IMR-90 (cell line): ENCODE measurements around the gene DAAM1. TPM values are rescaled to one million over a fixed set of nuclear protein-coding genes. Genes with fewer than 3 reads are reported as not detected.

ENCODE experiments used
- ATAC-seq: fragments of 200-7000 bp; cut with Tn5 transposase; 2 replicates; pipeline ENCODE4 v1.9.1; 2020; ENCODE audit warnings: low read depth, mild to moderate bottlenecking, moderate library complexity
- BruUV-seq: library from RNA; stranded (reverse); fragments of 400-500 nt; replicated peaks from 2 replicates; lab custom pipeline; 2021; lab: Mats Ljungman, UMichigan
- CTCF ChIA-PET: fragments of 300-600 bp; formaldehyde crosslinking; extraction: SDS; loops from one replicate; lab custom pipeline; 2021; ENCODE audit warnings: antibody characterized with exemption; lab: Yijun Ruan, JAX
- POLR2A ChIA-PET: fragments of 300-600 bp; sonication (Branson Sonifier 250); formaldehyde crosslinking; loops from one replicate; lab custom pipeline; 2022; ENCODE audit warnings: antibody characterized with exemption; ENCODE audit not compliant: unreplicated experiment; lab: Charles Lee
- DNase-seq: peaks from one replicate; pipeline ENCODE4 v3.0.0; 2013
- H2AFZ ChIP-seq: replicated peaks from 2 replicates; pipeline ENCODE3; 2013; ENCODE audit warnings: low read length, mild to moderate bottlenecking; ENCODE audit not compliant: poor library complexity
- H2AK5ac ChIP-seq: 2 replicates; pipeline ENCODE4 v1.6.1; 2013; ENCODE audit warnings: low read depth, low read length, inconsistent platforms
- H2AK9ac ChIP-seq: replicated peaks from 2 replicates; pipeline ENCODE3; 2013; ENCODE audit warnings: mild to moderate bottlenecking, low read depth, low read length, moderate library complexity; ENCODE audit not compliant: poor library complexity
- H2BK120ac ChIP-seq: 2 replicates; pipeline ENCODE4 v1.6.1; 2013; ENCODE audit warnings: low read depth, low read length, inconsistent platforms
- H2BK15ac ChIP-seq: 3 replicates; pipeline ENCODE4 v1.6.1; 2013; ENCODE audit warnings: low read depth, low read length, inconsistent platforms
- H2BK20ac ChIP-seq: 2 replicates; pipeline ENCODE4 v1.6.1; 2013; ENCODE audit warnings: low read depth, mild to moderate bottlenecking, inconsistent platforms, low read length, moderate library complexity
- H2BK5ac ChIP-seq: 2 replicates; pipeline ENCODE4 v1.6.1; 2013; ENCODE audit warnings: mild to moderate bottlenecking, low read depth, low read length, inconsistent platforms; ENCODE audit not compliant: poor library complexity, severe bottlenecking
- H3K14ac ChIP-seq: replicated peaks from 2 replicates; pipeline ENCODE4 v1.6.1; 2013; ENCODE audit warnings: low read depth, low read length, inconsistent platforms
- H3K18ac ChIP-seq: 2 replicates; pipeline ENCODE4 v1.6.1; 2013; ENCODE audit warnings: low read depth, low read length, control low read depth
- H3K23ac ChIP-seq: 2 replicates; pipeline ENCODE4 v1.6.1; 2013; ENCODE audit warnings: low read depth, low read length, inconsistent platforms
- H3K27ac ChIP-seq: 2 replicates; pipeline ENCODE4 v1.5.1; 2013; ENCODE audit warnings: mild to moderate bottlenecking, control low read depth, low read length; ENCODE audit not compliant: insufficient read depth
- H3K27me3 ChIP-seq: 2 replicates; pipeline ENCODE4 v1.6.1; 2013; ENCODE audit warnings: low read length; ENCODE audit not compliant: control insufficient read depth, insufficient read depth
- H3K36me3 ChIP-seq: 2 replicates; pipeline ENCODE4 v1.6.1; 2013; ENCODE audit warnings: low read length, mixed read lengths; ENCODE audit not compliant: control insufficient read depth, insufficient read depth
- H3K4ac ChIP-seq: 2 replicates; pipeline ENCODE4 v1.6.1; 2013; ENCODE audit warnings: low read depth, low read length, inconsistent platforms
- H3K4me1 ChIP-seq: 2 replicates; pipeline ENCODE4 v1.6.1; 2013; ENCODE audit warnings: low read length, mixed read lengths; ENCODE audit not compliant: control insufficient read depth, insufficient read depth
- H3K4me2 ChIP-seq: 2 replicates; pipeline ENCODE4 v1.6.1; 2013; ENCODE audit warnings: low read depth, mild to moderate bottlenecking, control low read depth, low read length, moderate library complexity
- H3K4me3 ChIP-seq: 2 replicates; pipeline ENCODE4 v1.5.1; 2013; ENCODE audit warnings: low read depth, mild to moderate bottlenecking, control low read depth, low read length, moderate library complexity; ENCODE audit not compliant: insufficient read depth
- H3K56ac ChIP-seq: 2 replicates; pipeline ENCODE4 v1.6.1; 2013; ENCODE audit warnings: low read length, inconsistent platforms; ENCODE audit not compliant: insufficient read depth; ENCODE audit errors: extremely low read depth
- H3K79me1 ChIP-seq, 2 experiments: 2 replicates each; pipeline ENCODE4 v1.6.1; 2013; ENCODE audit warnings: low read length in 2 of 2, inconsistent platforms in 1 of 2, low read depth in 1 of 2
- H3K9ac ChIP-seq: 2 replicates; pipeline ENCODE4 v1.6.1; 2013; ENCODE audit warnings: low read depth, low read length, control low read depth
- H3K9me1 ChIP-seq: 2 replicates; pipeline ENCODE4 v1.6.1; 2013; ENCODE audit warnings: low read length, inconsistent platforms; ENCODE audit not compliant: insufficient read depth
- H3K9me3 ChIP-seq: 2 replicates; pipeline ENCODE4 v1.6.1; 2013; ENCODE audit warnings: low read length; ENCODE audit not compliant: control insufficient read depth, insufficient read depth
- H4K20me1 ChIP-seq: 2 replicates; pipeline ENCODE4 v1.6.1; 2013; ENCODE audit warnings: low read length, inconsistent platforms; ENCODE audit not compliant: insufficient read depth
- H4K5ac ChIP-seq: 2 replicates; pipeline ENCODE4 v1.6.1; 2013; ENCODE audit warnings: mild to moderate bottlenecking, low read depth, low read length, control low read depth
- H4K8ac ChIP-seq, 2 experiments: 2 replicates each; pipeline ENCODE4 v1.6.1; 2013; ENCODE audit warnings: low read depth in 2 of 2, low read length in 2 of 2, control low read depth in 1 of 2, inconsistent platforms in 1 of 2
- H4K91ac ChIP-seq: 2 replicates; pipeline ENCODE4 v1.6.1; 2013; ENCODE audit warnings: low read depth, low read length, inconsistent platforms; ENCODE audit not compliant: insufficient read depth
- BHLHE40 ChIP-seq: fragments of 150-350 bp; IDR thresholded peaks from 2 replicates; pipeline ENCODE4 v1.6.1; 2016; ENCODE audit warnings: mild to moderate bottlenecking, low read depth, low read length
- CEBPB ChIP-seq: IDR thresholded peaks from 2 replicates; pipeline ENCODE4 v1.6.1; 2012; ENCODE audit warnings: low read depth, low read length, improper control_type of control experiment
- FOS ChIP-seq: fragments of 150-350 bp; IDR thresholded peaks from 2 replicates; pipeline ENCODE4 v1.6.1; 2016; ENCODE audit warnings: low read depth, low read length
- MAFK ChIP-seq: IDR thresholded peaks from 2 replicates; pipeline ENCODE4 v1.6.1; 2012; ENCODE audit warnings: low read depth, low read length, improper control_type of control experiment
- MAZ ChIP-seq: IDR thresholded peaks from 2 replicates; pipeline ENCODE4 v1.6.1; 2012; ENCODE audit warnings: low read depth, mild to moderate bottlenecking, low read length, improper control_type of control experiment, moderate library complexity, borderline replicate concordance
- POLR2A ChIP-seq: IDR thresholded peaks from 2 replicates; pipeline ENCODE4 v1.6.1; 2012; ENCODE audit warnings: mild to moderate bottlenecking, low read depth, low read length
- USF2 ChIP-seq: fragments of 150-350 bp; IDR thresholded peaks from 2 replicates; pipeline ENCODE4 v1.6.1; 2017; ENCODE audit warnings: mild to moderate bottlenecking, antibody characterized with exemption, low read length, low read depth
- WGBS, 2 experiments: methylation state at CpG; one replicate each; pipeline versions ENCODE4 v1.1.5 to v1.1.7; 2013; ENCODE audit warnings: missing lambda C conversion rate in 2 of 2; ENCODE audit not compliant: insufficient read length in 1 of 2; ENCODE audit errors: extremely low coverage in 2 of 2; 5-methylcytosine and 5-hydroxymethylcytosine counted together
- dilution Hi-C: fragments of 300-500 bp; cut with HindIII; formaldehyde crosslinking; loops from one replicate; pipeline ENCODE4 v1.14.3; 2018; ENCODE audit warnings: low sequenced_read_pairs; ENCODE audit not compliant: unreplicated experiment
- in situ Hi-C: fragments of 300-500 bp; cut with MboI; formaldehyde crosslinking; loops from 3 replicates; pipeline ENCODE4 v1.14.3; 2019; ENCODE audit warnings: low sequenced_read_pairs, inconsistent platforms, mixed read lengths
- intact Hi-C: fragments of 100-400 bp; cut with micrococcal nuclease; formaldehyde crosslinking; loops from 2 replicates; pipeline ENCODE4 v1.10.0; 2022
- polyA plus RNA-seq, 3 experiments: library from polyadenylated mRNA; depleted of rRNA; stranded (reverse); fragments of >200 nt; gene quantifications; 2 replicates each; pipeline ENCODE4 v1.2.3, GENCODE V29; 2012; ENCODE audit warnings: low replicate concordance in 1 of 3
- total RNA-seq: library from RNA; depleted of rRNA; stranded (reverse); fragments of >200 nt; gene quantifications from 2 replicates; pipeline ENCODE4 v1.2.3, GENCODE V29; 2012

Gene DAAM1
- total and polyA plus RNA-seq, 2 of the 4 experiments (the other 2 are of a cell fraction) = 4.8 to 5.4 TPM

- no peak overlapping the region for H2BK20ac ChIP-seq
- no peak overlapping the region for H3K9ac ChIP-seq
- POLR2A ChIA-PET = no interaction called here
- H3K4me1 ChIP-seq = no peaks in the 10 kb centered on the region; the same call in 1 of the 2 replicates
- BruUV-seq = no TSS peak
- no peak overlapping the region for H3K4ac ChIP-seq
- H3K56ac ChIP-seq = no peak overlapping the region
- DNase-seq (no peak), ATAC-seq (no peak)
- H3K79me1 ChIP-seq = no peaks in the 10 kb centered on the region
- in situ Hi-C loops = no loop called here
- dilution Hi-C loops = no loop called here
- H4K20me1 ChIP-seq = no peaks in the 10 kb centered on the region
- TF ChIP-seq MAZ = no peak
- TF ChIP-seq CEBPB = no peak
- TF ChIP-seq POLR2A = no peak
- no peak for TF ChIP-seq USF2
- TF ChIP-seq BHLHE40 = no peak
- TF ChIP-seq FOS = no peak
- no peak for TF ChIP-seq MAFK
- no CpG with 5 or more reads among the region's 3 CpGs for WGBS, 2 experiments
- no peak overlapping the region for H3K18ac ChIP-seq
- CTCF ChIA-PET = no interaction called here
- no peak overlapping the region for H4K91ac ChIP-seq
- no peak overlapping the region for H2AK9ac ChIP-seq
- H3K9me3 ChIP-seq = no peaks in the 10 kb centered on the region
- intact Hi-C loops = no loop called here
- no peak overlapping the region for H2BK15ac ChIP-seq
- no peak overlapping the region for H3K4me2 ChIP-seq
- H4K8ac ChIP-seq = no peak overlapping the region
- H2AFZ ChIP-seq = no peak overlapping the region
- no peaks in the 10 kb centered on the region for H3K36me3 ChIP-seq
- peaks cover 22% of the 10 kb centered on the region for H3K27me3 ChIP-seq
- no peak overlapping the region for H3K14ac ChIP-seq
- H3K23ac ChIP-seq = no peak overlapping the region
- H2AK5ac ChIP-seq = no peak overlapping the region
- H3K9me1 ChIP-seq = no peaks in the 10 kb centered on the region
- H3K4me3 ChIP-seq = no peak overlapping the region
- no peak overlapping the region for H2BK5ac ChIP-seq
- no peak overlapping the region for H2BK120ac ChIP-seq
- no peak overlapping the region for H3K27ac ChIP-seq
- no peak overlapping the region for H4K5ac ChIP-seq
Observed at GRCh38 chr14:59175404-59175803, 13.1 kb upstream of the DAAM1 start.
